GM21381 (cell line): ENCODE data around the gene SFTPD.
"Not testable (repeated sequence)": the region's sequence is repeated elsewhere in the genome, so short reads cannot be mapped to it uniquely, and the experiment has no call there.

Experiments used
- ATAC-seq: cut with Tn5 transposase; IDR thresholded peaks from one replicate; pipeline ENCODE4 v1.9.1; 2021; ENCODE audit warnings: mild to moderate bottlenecking, moderate library complexity; ENCODE audit not compliant: unreplicated experiment

The SFTPD gene

DNA sequence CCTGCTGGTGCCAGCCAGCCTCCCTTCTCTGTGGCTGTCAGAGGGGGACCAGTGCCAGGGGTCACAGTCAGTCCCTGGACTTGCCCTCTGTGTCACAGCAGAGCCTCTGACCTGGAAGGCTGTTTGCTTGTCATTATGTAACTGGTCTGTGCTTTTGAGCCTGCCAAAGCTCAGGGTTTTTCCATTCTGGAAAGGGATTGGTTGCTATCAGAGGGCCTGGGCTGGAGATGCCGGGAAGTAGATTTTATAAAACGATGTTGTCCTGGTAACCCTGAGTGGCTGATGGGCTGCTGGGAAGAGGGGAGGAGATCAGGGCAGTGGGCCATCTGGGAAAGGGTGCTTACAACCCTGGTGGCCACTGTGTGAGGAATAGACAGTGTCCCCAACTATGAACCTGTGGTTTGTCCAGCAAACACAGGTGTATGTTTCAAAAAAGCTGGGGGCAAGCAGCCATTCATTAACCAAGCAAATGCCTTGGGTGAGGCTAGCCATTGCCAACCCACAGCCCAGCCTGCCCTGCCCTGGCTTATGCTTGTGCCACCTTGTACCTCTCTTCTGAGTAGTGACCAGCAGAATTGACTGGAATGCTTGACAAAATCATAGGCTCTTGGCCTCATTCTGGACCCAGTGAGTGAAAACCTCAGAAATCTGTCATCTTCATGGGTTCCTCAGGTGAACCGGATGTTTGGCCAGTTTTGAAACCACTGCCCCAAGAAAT lies 21.6 kb downstream of the SFTPD start:
- ATAC-seq, result no peak

DNA sequence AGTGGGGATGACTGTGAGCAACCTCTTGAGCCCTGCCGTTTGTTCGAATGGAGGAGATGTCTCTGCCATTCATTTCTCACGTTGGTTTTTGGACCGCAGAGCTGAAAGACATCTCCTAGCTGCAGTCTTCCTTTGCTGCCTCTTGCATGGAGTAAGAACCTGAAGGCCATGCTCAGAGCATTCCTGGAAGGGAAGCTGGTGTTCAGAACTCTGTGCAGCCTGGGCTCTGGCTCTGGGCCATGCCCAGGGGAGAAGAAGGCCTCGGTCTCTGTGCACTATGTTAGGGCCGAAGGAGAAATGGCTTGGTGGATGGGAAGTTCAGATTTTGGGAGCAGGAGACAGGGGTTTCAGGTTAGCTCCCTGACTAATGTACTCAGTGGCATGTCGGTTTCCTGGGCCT lies 22.9 kb downstream of the SFTPD start:
- no peak for ATAC-seq

DNA sequence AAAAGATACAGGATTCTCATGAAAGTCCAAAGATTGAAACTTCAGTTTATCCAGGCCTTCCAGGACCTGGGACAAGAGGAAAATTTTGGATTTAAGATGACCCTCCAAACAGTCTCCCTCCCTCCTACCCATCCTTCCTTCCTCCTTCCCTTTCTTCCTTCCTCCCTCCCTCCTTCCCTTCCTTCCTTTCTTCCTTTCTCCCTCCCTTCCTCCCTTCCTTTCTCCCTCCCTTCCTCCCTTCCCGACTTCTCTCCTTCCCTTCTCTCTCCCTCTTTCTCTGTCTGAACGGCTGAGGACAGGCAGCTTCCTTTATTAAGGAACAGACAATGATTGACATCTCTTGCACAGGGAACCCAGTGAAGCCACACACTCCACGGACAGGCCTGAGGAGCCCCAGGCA lies 23.3 kb downstream of the SFTPD start:
- no peak for ATAC-seq

DNA sequence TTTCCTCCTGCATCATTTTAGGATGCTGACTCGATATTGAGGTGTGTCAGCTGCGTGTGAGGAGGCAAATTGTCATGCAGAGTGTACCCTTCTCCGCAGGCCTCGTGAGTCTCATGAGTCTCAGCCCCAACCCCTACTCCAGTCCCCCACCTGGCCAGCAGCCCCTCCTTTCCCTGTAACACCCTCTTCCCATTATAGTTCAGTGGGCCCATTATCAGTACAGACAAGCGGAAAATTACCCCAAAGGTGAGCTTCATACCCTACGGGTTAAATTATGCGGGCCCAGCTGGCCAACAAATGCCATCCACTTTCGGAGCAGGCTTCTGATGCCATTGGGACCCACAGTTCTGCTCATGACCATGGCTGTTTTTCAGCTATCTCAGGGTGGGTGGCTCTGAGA lies 25.2 kb downstream of the SFTPD start:
- no peak for ATAC-seq

DNA sequence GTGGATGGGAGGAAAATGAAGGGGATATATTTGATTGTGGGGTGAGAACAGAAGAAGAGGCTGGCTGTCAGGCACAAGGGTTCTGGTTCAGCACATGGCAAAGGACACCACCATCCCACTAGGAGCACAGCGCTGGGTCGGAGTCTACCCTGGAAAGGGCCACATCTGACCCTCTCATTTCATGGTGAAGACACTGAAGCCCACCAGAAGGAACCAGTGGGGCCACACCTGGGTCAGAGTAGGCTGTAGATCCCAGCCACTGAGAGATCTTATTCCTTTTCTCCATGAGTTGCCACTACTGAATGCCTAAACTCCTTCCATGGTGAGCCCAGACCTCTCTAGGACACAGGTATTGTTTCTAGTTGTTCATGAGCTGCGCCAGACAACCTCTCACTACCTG lies 25.8 kb downstream of the SFTPD start:
- no peak for ATAC-seq

DNA sequence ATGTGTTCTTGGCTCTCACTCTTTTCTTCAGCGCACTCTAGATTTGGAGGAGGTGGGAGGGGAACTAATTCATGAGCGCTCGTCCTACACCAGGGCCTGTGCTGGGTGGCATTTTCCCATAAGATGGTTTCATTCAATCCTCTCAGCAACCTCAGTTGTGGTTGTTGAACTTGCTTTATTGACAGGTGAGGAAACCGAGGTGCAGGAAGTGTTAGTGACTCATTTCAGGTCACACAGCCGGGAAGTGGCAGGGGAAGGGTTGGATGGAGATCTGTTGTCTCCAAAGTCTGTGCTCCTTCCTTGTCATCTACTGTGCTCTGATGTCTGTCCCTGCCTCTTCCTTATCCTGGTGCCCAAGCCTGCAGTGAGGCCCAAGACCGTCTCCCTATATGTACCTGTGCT lies 26.9 kb downstream of the SFTPD start:
- not testable (repeated sequence) for ATAC-seq

DNA sequence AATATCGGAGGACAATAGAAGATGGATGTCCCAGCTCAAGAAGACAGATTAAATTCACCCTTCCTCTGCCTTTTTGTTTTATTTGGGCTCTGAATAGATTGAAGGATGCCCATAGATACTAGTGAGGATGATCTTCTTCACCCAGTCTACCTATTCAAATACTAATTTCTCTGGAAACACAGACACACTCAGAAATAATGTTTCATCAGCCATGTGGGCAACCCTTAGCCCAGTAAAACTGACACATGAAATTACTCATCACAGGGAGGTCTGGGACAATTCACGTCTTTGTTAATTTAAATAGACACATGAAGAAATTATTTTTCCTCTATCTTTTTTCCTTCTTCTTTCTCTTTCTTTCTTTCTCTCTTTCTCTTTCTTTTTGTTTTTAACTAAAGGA lies 33.1 kb downstream of the SFTPD start:
- ATAC-seq, result not testable (repeated sequence)

DNA sequence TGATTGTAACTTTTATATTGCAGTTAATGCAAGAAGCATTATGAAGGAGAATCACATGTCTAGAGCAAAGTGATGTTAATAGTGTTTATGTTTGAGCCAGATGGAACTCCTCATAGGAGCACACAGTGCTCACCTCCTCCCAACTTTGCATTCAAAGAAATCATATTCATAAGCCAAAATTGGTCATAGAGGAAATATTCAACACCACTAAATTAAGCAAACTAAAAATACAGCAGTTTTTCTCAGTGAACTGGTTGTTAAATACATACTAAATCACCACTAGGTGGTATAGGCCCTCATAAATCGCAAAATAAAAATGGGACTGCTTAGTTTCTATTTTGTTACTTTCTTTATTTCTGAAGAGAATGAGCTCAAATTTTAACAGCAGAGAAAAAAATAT lies 34.4 kb downstream of the SFTPD start:
- ATAC-seq, result not testable (repeated sequence)

DNA sequence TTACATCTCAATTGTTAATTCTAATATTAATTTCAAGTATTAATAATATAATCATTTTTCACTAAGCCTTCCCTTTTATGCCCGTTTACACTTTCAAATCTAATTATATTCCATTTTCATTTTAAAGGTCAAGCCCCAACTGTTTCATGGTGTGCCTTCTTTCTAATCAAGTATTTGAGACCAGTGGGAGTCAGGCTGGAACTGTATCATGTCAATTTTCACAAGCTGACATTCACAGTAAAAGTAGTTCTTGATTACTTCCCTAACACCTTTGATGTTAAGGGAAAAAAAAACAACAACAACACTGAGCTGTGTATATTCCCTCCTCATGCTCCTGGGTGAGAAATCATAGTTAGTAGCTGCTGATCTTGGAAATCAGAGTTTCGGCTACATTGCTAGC lies 38.1 kb downstream of the SFTPD start:
- no peak for ATAC-seq

DNA sequence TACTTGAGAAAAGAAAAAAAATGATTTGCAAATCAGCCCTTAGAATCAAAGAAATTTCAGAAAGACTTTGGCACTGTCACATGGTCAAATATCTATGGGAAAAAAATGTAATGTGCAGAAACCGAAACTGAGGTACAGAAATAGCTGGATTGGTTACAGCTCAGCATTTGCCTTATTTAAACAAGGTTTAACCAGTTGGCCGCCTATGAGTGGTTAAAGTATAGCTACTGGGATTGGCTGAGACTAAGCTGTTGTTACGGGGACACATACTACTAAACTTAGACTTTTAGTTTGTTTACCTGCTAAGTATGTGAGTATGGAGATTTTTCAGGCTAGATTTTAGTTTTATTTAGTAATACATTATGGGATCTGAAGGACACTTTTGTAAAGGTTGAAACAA lies 38.6 kb downstream of the SFTPD start:
- no peak for ATAC-seq

DNA sequence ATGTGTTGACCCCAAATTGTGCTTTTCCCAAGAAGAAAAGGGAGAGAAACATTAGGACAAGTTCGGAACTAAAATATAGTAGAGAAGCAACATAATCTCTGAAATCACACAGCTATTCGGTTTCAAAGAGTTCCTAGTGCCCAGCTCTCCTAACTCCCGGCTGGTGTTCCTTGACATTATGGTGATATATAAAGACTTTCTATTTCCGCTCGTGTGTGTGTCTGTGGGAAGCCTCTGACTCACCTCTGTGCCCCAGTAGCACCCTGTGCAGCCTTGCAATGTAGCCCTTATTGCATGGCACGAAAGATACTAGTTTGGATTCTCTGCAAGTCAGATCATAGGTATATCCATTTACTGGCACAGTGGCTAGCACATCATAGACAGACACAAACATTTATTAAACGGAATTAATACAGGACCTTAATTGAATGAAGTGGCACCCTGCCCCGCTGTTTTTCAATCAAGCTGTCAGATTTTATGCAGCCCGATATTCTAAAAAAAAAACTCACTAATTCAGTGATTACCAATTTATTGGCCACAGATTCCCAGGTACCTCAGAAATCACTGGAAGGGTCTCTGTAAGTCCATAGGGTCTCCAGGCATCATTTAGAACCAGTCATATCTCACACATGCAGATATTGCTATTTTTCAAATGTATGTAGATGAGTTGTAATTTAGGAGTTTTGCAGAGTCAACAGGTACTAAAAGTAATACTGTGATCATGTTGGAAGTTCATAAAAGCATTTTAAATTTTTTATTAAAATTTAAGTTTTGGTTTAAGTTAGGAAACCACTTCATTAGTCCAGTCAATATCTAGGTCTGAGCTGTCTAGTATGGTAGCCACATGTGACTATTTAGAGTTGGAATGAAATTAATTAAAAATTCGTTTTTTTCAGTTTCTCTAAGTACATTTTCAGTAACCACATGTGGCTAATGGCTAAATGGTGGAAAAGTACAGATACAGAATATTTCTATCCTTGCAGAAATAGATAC lies 43.3 kb downstream of the SFTPD start:
- ATAC-seq, result no peak

DNA sequence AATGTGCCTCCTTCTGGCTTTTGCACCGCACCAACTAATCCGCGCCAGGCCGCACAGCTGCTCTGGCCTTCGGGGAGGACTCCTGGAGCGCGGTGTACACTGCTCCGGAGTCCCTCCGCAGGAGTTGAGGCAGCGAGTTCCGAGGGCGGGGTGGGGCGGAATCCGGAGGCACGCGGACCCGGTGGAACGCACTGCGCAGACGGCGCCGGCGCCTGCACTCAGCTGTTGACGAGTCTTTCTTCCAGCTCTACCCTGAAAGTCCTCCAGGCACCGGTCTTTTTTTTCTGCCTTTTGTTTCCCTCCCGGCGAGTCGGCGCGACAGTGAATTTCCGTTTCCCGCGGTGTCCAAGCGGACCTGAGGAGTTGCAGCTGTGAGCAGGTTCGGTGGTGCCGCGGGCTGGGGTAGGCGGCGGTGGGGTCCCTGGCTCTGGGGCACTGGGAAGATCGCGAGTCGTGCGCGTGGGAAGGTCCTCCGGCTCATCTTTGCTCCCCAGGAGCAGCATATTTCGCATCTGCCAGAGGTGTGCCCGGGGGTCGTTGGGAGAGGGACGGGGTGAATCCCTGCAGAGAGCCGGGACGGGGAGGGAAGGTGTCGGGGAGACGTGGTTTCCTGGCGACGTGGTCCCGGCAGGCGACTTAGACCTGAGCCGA lies 44.1 kb downstream of the SFTPD start:
- ATAC-seq, result no peak

DNA sequence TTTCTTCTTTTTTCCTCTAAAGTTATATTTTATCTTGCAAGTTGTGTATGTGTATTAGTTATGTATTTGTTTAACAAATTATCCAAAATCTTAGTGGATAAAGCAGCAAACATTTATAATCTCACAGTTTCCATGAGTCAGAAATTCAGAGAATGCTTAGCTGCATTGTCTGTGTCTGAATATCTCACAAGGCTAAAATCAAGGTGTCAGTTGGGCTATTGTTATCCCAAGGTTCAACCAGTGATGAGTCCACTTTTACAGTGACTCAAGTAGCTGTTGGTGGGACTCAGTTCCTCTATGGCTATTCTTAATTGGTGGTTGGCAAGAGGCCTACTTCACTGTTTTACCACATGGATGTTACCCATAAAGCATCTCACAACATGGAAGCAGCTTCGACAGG lies 47.3 kb downstream of the SFTPD start:
- ATAC-seq, result not testable (repeated sequence)

DNA sequence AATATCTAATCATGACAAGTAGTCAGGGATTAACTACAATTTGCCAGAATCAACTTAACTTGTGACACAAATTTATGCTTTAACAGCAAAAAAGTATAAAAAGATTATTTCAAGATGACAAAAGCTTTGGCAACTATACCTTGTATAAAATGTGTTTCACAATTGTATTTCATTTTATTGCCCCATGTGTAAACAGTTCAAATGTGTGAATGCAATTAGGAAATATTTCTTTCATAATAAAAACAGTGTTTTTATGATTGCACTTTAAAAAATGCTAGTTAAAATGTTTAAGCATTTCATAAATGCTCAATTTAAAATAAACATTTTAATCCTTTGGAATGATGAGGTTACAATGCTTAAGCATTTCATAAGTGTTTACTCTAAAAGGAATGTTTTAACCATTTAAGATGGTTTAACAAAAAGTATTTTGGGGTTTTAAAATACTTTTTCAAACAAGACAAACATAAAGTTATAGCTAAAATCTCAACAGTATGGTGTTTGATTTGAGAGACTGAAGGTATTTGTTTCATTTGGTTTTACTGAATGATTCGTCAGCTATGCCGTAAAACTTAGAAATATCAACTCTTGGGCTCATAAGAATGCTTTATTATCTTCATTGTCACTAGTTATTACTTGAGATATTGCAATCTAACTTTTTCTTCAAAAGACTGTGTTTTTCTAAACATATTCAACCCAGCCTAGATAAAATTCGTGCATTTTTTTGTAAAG lies 50.1 kb downstream of the SFTPD start:
- no peak for ATAC-seq

DNA sequence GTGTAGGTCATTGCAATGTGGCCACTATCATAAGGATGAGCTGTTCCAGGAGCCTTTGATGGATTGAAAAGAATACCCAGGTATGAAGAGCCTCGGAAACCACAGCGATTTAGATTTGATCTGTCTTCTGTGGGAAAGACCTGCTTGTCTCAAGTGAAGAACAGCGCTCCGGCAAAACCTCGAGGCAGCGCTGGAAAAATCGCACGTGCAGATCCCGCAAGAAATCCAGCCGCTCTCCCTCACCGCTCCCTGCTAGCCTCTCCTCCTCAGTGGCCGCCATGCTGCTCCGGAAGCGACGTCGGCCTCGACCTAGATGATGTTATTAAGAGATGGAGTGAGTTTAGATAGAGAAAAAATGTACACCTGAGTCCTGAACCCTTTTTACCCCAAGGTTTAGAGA lies 56.0 kb downstream of the SFTPD start:
- not testable (repeated sequence) for ATAC-seq

DNA sequence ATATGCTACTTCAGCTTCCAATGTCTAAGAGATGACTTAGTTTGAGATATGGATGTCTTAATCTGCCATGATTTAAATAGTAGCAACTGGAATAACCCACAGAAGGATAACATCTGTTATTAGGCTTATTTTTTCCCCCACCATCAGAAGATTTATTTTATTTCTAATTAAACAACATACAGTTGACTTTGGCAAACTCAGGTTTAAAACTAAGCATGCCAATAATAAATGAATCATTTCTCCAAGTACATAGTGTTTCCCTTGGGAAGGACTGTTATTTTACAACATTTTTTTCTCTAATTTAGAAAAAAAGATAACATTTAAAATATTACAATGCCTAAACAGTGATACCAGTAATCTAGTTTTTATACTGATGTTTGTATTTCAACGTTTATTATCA lies 58.4 kb downstream of the SFTPD start:
- ATAC-seq, result no peak

DNA sequence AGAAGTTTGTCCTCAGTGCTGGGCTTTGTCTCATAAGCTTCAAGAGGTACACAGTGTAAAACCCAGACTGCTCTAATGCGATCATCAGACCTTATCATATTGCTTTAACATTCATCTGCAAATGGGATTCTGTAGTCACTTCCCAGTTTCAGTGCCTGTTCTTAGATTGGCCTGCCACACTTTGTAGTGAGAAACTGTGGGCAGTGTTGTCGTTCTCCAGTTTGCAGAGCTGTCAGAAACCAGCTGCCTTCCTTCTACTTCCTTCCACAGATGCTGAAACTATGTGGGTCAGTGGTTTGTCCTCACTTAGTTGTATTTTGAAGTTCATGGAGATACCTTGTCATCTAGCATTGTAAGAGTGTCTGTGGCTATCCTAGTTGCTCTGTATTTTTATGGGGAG lies 59.9 kb downstream of the SFTPD start:
- ATAC-seq, result not testable (repeated sequence)
